ENCODE data around the gene AGR2. TPM values are rescaled to one million over a fixed set of nuclear protein-coding genes. Genes with fewer than 3 reads are reported as not detected.

The AGR2 gene
- total RNA-seq, 2 experiments from 2014 or later: not detected

DNA sequence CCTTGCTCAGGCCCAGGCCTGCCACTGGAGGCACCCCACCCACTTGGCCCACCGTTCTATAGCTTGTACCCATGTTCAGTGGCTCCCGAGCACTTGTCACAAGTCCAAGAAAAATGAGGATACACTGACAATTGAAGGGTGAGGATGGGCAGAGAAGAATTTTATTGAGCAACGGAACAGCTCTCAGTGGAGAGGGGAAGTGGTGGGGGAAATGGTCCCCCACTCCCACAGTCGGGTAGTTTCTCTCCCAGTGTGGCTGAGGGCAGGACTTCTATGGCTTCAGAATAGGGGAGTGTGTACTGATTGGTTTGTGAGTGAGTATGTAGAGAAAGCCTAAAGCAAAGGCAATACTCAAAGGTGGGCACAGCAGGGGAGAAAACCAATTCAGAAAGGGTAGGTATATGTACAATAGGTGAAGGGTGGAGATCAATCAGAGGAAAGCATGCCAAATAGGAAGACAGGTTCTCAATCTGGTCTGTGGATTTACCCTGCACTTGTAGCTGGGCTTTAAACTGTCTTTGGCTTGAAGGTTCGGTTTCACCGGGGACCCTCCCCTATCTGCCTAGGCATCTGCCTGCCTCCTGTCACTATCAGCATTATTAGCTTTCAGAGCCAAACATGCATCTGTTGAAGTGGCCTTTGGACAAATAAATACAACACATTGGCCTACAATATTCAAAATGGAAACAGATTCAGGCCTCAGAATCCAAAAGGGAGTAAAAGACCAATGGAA lies 60.1 kb downstream of the AGR2 start:
- no peak overlapping the region for H3K4me3 Mint-ChIP-seq
- H3K36me3 Mint-ChIP-seq (ENCODE audit: low read depth): no peaks in the 10 kb centered on the region
- no peaks in the 10 kb centered on the region for H3K9me3 Mint-ChIP-seq (ENCODE audit: insufficient read depth)
- H3K27me3 Mint-ChIP-seq (ENCODE audit: low read depth): no peaks in the 10 kb centered on the region
- ChIA-PET CTCF (no interaction called here), POLR2A (no interaction called here)
- no peak for DNase-seq
- H3K27ac Mint-ChIP-seq: no peak overlapping the region
- ATAC-seq: no peak
- H3K4me1 Mint-ChIP-seq (ENCODE audit: low read depth): no peaks in the 10 kb centered on the region

DNA sequence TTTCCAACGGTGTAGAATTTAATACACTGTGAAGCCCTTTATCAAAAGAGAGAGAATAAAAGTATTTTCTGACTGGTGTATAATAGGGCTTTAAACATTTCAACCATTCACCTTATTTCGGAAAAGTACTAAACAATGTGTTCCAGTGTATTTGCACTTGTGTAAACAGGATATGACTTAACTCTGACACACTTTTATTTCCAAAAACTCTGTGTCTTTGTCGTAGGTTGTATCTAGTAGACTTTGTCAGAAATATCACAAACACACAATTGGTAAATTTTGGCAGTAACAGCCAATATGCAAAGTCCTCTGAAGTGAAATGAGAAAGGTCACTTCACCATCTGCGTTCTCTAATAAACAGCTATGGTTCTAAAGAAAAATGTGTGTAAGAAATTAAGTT lies 61.6 kb downstream of the AGR2 start:
- POLR2A ChIA-PET: no interaction called here
- Mint-ChIP-seq H3K9me3 (ENCODE audit: insufficient read depth) (no peaks in the 10 kb centered on the region), H3K4me1 (ENCODE audit: low read depth) (no peaks in the 10 kb centered on the region), H3K27me3 (ENCODE audit: low read depth) (no peaks in the 10 kb centered on the region), H3K36me3 (ENCODE audit: low read depth) (no peaks in the 10 kb centered on the region), H3K4me3 (no peak overlapping the region), H3K27ac (no peak overlapping the region)
- ATAC-seq (no peak), DNase-seq (no peak)
- CTCF ChIA-PET: no interaction called here

DNA sequence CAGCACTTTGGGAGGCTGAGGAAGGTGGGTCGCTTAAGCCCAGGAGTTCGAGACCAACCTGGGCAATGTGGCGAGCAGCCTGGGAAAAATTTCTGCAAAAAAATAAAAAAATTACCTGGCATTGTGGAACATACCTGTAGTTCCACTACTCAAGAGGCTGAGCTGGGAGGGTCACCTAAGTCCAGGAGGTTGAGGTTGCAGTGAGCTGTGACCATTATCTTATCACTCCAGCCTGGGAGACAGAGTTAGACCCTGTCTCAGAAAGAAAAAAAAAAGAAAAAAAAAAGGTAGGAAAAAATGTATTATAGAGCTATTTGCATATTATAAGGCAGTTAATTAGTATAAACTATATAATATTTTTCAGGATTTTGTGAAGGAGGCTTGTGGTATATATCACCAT lies 62.3 kb downstream of the AGR2 start:
- ChIA-PET CTCF (no interaction called here), POLR2A (no interaction called here)
- DNase-seq (no peak), ATAC-seq (no peak)
- H3K9me3 Mint-ChIP-seq (ENCODE audit: insufficient read depth): no peaks in the 10 kb centered on the region
- no peaks in the 10 kb centered on the region for H3K36me3 Mint-ChIP-seq (ENCODE audit: low read depth)
- no peaks in the 10 kb centered on the region for H3K27me3 Mint-ChIP-seq (ENCODE audit: low read depth)
- no peak overlapping the region for H3K4me3 Mint-ChIP-seq
- no peaks in the 10 kb centered on the region for H3K4me1 Mint-ChIP-seq (ENCODE audit: low read depth)
- H3K27ac Mint-ChIP-seq: no peak overlapping the region

Other genes with a start within 250 kb of the AGR2 start
- gene ANKMY2, start 159.2 kb downstream of the AGR2 start, total RNA-seq: 10 to 100 TPM; 14.3 to 14.5 TPM
- 10 to 100 TPM; 59.7 to 62.3 TPM for gene BZW2, start 158.8 kb downstream of the AGR2 start, total RNA-seq
- gene TSPAN13, start 51.2 kb downstream of the AGR2 start, total RNA-seq: 1 to 10 TPM in 1 of 2 experiments, under 1 TPM in 1; 0.81 to 1.3 TPM
- gene AGR3, start 77.0 kb upstream of the AGR2 start, total RNA-seq: not detected

Data from activated CD8-positive, alpha-beta T cell treated with anti-CD3 and anti-CD28 coated beads, Interleukin-2, amount 10 ng/mL, durations not matched to agents 7 days and 5 days (primary cell).